Fibroblast of lung (primary cell): ENCODE measurements around the gene CCDC106. TPM values are rescaled to one million over a fixed set of nuclear protein-coding genes. Genes with fewer than 3 reads are reported as not detected.

Experiments
- DNase-seq, 2 donors: peaks; one replicate each; pipeline versions ENCODE4 v3.0.0 to v3.0.0-alpha.2; 2010; ENCODE audit warnings: low read depth in 2 of 2
- H2AFZ ChIP-seq: 2 replicates; pipeline ENCODE4 v1.5.1; 2012; ENCODE audit warnings: low read length, control low read depth, inconsistent platforms
- H3K27ac ChIP-seq: 2 replicates; pipeline ENCODE4 v1.5.1; 2011; ENCODE audit warnings: low read length, control low read depth; ENCODE audit not compliant: insufficient read depth
- H3K27me3 ChIP-seq: 2 replicates; pipeline ENCODE4 v1.5.1; 2011; ENCODE audit warnings: mild to moderate bottlenecking, low read length; ENCODE audit not compliant: control insufficient read depth, insufficient read depth
- H3K36me3 ChIP-seq: 2 replicates; pipeline ENCODE4 v1.5.1; 2011; ENCODE audit warnings: low read length; ENCODE audit not compliant: control insufficient read depth, insufficient read depth
- H3K4me1 ChIP-seq: 2 replicates; pipeline ENCODE4 v1.5.1; 2011; ENCODE audit warnings: low read length; ENCODE audit not compliant: control insufficient read depth, insufficient read depth; ENCODE audit errors: extremely low read depth
- H3K4me2 ChIP-seq: 2 replicates; pipeline ENCODE4 v1.5.1; 2011; ENCODE audit warnings: low read length, control low read depth; ENCODE audit not compliant: insufficient read depth; ENCODE audit errors: extremely low read depth
- H3K4me3 ChIP-seq, 4 experiments: fragments of 200-600 bp in 1 of 4; sonication (generic) in 1 of 4; replicated peaks in 1 of 4; 2 replicates each; pipeline ENCODE4 v1.5.1; 2011 to 2016; ENCODE audit warnings: low read length in 4 of 4, low read depth in 3 of 4, mild to moderate bottlenecking in 3 of 4, control low read depth in 2 of 4, inconsistent platforms in 1 of 4, mixed read lengths in 1 of 4; ENCODE audit not compliant: insufficient read depth in 1 of 4; ENCODE audit errors: control extremely low read depth in 1 of 4
- H3K79me2 ChIP-seq: 2 replicates; pipeline ENCODE4 v1.5.1; 2012; ENCODE audit warnings: mild to moderate bottlenecking, low read length, inconsistent platforms; ENCODE audit not compliant: control insufficient read depth, insufficient read depth
- H3K9ac ChIP-seq: 2 replicates; pipeline ENCODE4 v1.5.1; 2011; ENCODE audit warnings: mild to moderate bottlenecking, low read length, control low read depth; ENCODE audit not compliant: insufficient read depth
- H3K9me3 ChIP-seq: 2 replicates; pipeline ENCODE4 v1.5.1; 2012; ENCODE audit warnings: low read depth, low read length; ENCODE audit not compliant: control insufficient read depth, insufficient read depth
- H4K20me1 ChIP-seq: 2 replicates; pipeline ENCODE4 v1.5.1; 2011; ENCODE audit warnings: low read length; ENCODE audit not compliant: control insufficient read depth, insufficient read depth; ENCODE audit errors: extremely low read depth
- CTCF ChIP-seq, 2 donors: IDR thresholded peaks in 1 of 2; conservative IDR thresholded peaks in 1 of 2; 1 replicate in 1 of 2; 2 replicates in 1 of 2; pipeline ENCODE4 v1.5.1; 2011 to 2012; ENCODE audit warnings: low read length in 2 of 2, control low read depth in 1 of 2, inconsistent platforms in 1 of 2, low read depth in 1 of 2, mild to moderate bottlenecking in 1 of 2
- EZH2 ChIP-seq: IDR thresholded peaks from 2 replicates; pipeline ENCODE4 v1.5.1; 2012; ENCODE audit warnings: low read length, control low read depth, mild to moderate bottlenecking; ENCODE audit errors: missing control alignments
- polyA plus RNA-seq, 2 donors: library from polyadenylated mRNA; depleted of rRNA in 1 of 2; stranded (reverse) in 1 of 2; unstranded in 1 of 2; fragments of >200 nt; gene quantifications; 2 replicates each; pipeline ENCODE4 v1.2.1, GENCODE V29; 2011 to 2012; ENCODE audit warnings: missing spikeins in 1 of 2
- total RNA-seq: library from RNA; depleted of rRNA; stranded (reverse); fragments of >200 nt; gene quantifications from 2 replicates; pipeline ENCODE4 v1.2.1, GENCODE V29; 2014

CCDC106 gene
- total and polyA plus RNA-seq, 2 donors (not counting 1 experiment from before 2014, with no cell fraction given) = 4.5 to 10.2 TPM

GRCh38 chr19:55602104-55603001, 45.7 kb upstream of the CCDC106 start:
- Histone ChIP-seq H3K4me3 (no peak overlapping the region), H2AFZ (no peak overlapping the region), H3K36me3 (peaks cover 4% of the 10 kb centered on the region), H4K20me1 (no peaks in the 10 kb centered on the region), H3K9ac (no peak overlapping the region), H3K4me1 (peaks cover 10% of the 10 kb centered on the region), H3K27me3 (no peaks in the 10 kb centered on the region), H3K9me3 (no peaks in the 10 kb centered on the region), H3K27ac (no peak overlapping the region), H3K4me2 (no peak overlapping the region), H3K79me2 (peaks cover 20% of the 10 kb centered on the region)
- DNase-seq = no peak
- no peak for TF ChIP-seq EZH2
- no peak for TF ChIP-seq CTCF (conservative IDR thresholded peaks at IDR 0.05 in 1 of 2, IDR thresholded peaks at IDR 0.05 in 1 of 2; ENCODE audit: low read depth in 1 of 2, low read length in 2 of 2)

GRCh38 chr19:55603115-55603514, 44.9 kb upstream of the CCDC106 start:
- Histone ChIP-seq H3K9me3 (no peaks in the 10 kb centered on the region), H3K4me2 (no peak overlapping the region), H3K27ac (no peak overlapping the region), H3K36me3 (peaks cover 2% of the 10 kb centered on the region), H3K27me3 (no peaks in the 10 kb centered on the region), H3K9ac (no peak overlapping the region), H3K4me3 (no peak overlapping the region), H3K79me2 (peaks cover 26% of the 10 kb centered on the region), H4K20me1 (no peaks in the 10 kb centered on the region), H3K4me1 (peaks cover 10% of the 10 kb centered on the region), H2AFZ (no peak overlapping the region)
- DNase-seq = no peak
- TF ChIP-seq CTCF (conservative IDR thresholded peaks at IDR 0.05 in 1 of 2, IDR thresholded peaks at IDR 0.05 in 1 of 2; ENCODE audit: low read depth in 1 of 2, low read length in 2 of 2) (no peak), EZH2 (no peak)

GRCh38 chr19:55603581-55604292, 44.3 kb upstream of the CCDC106 start:
- peaks cover 10% of the 10 kb centered on the region for H3K4me1 ChIP-seq
- H3K4me3 ChIP-seq = no peak overlapping the region
- H3K9me3 ChIP-seq = no peaks in the 10 kb centered on the region
- TF ChIP-seq EZH2 (no peak), CTCF (conservative IDR thresholded peaks at IDR 0.05 in 1 of 2, IDR thresholded peaks at IDR 0.05 in 1 of 2; ENCODE audit: low read depth in 1 of 2, low read length in 2 of 2) (no peak)
- no peak overlapping the region for H3K4me2 ChIP-seq
- no peak overlapping the region for H3K27ac ChIP-seq
- H3K9ac ChIP-seq = no peak overlapping the region
- no peak overlapping the region for H2AFZ ChIP-seq
- H3K79me2 ChIP-seq = peaks cover 30% of the 10 kb centered on the region
- no peaks in the 10 kb centered on the region for H3K27me3 ChIP-seq
- no peak for DNase-seq
- H3K36me3 ChIP-seq = peaks cover 2% of the 10 kb centered on the region
- H4K20me1 ChIP-seq = no peaks in the 10 kb centered on the region
